Keratinocyte (primary cell): ENCODE data around the gene C11orf87. TPM values are rescaled to one million over a fixed set of nuclear protein-coding genes. Genes with fewer than 3 reads are reported as not detected.

ENCODE experiments used
- DNase-seq: peaks from one replicate; pipeline ENCODE4 v3.0.0-alpha.2; 2011; ENCODE audit warnings: low read depth, missing footprints, low spot score
- FAIRE-seq: peaks from 2 replicates; lab custom pipeline; 2011; peaks lifted over from hg19 to GRCh38; lab: Jason Lieb, UNC
- H2AFZ ChIP-seq: 2 replicates; pipeline ENCODE4 v1.6.0; 2012; ENCODE audit warnings: low read length, control low read depth, inconsistent platforms; ENCODE audit not compliant: control insufficient read depth
- H3K27ac ChIP-seq: 2 replicates; pipeline ENCODE4 v1.5.1; 2011; ENCODE audit warnings: low read length; ENCODE audit not compliant: control insufficient read depth, insufficient read depth
- H3K27me3 ChIP-seq: 3 replicates; pipeline ENCODE4 v1.6.0; 2011; ENCODE audit warnings: low read length; ENCODE audit not compliant: control insufficient read depth, insufficient read depth; ENCODE audit errors: extremely low read depth
- H3K36me3 ChIP-seq, 2 experiments: 2 replicates in 1 of 2; 3 replicates in 1 of 2; pipeline ENCODE4 v1.5.1; 2011; ENCODE audit warnings: low read length in 2 of 2, mild to moderate bottlenecking in 1 of 2; ENCODE audit not compliant: control insufficient read depth in 2 of 2, insufficient read depth in 2 of 2; ENCODE audit errors: extremely low read depth in 1 of 2
- H3K4me1 ChIP-seq: 3 replicates; pipeline ENCODE4 v1.5.1; 2011; ENCODE audit warnings: low read length; ENCODE audit not compliant: control insufficient read depth, insufficient read depth; ENCODE audit errors: extremely low read depth
- H3K4me2 ChIP-seq: 3 replicates; pipeline ENCODE4 v1.6.0; 2011; ENCODE audit warnings: low read depth, low read length; ENCODE audit not compliant: control insufficient read depth, insufficient read depth; ENCODE audit errors: extremely low read depth
- H3K4me3 ChIP-seq, 3 experiments: fragments of 200-600 bp in 1 of 3; sonication (generic) in 1 of 3; 2 replicates in 2 of 3; 3 replicates in 1 of 3; pipeline ENCODE4 v1.5.1; 2011 to 2016; ENCODE audit warnings: low read length in 3 of 3, mild to moderate bottlenecking in 3 of 3, control low read depth in 2 of 3, inconsistent platforms in 1 of 3, low read depth in 1 of 3, mixed read lengths in 1 of 3, mixed run types in 1 of 3, moderate library complexity in 1 of 3; ENCODE audit not compliant: control insufficient read depth in 2 of 3, insufficient read depth in 2 of 3; ENCODE audit errors: extremely low read depth in 1 of 3
- H3K79me2 ChIP-seq: 2 replicates; pipeline ENCODE4 v1.6.0; 2012; ENCODE audit warnings: low read length; ENCODE audit not compliant: control insufficient read depth, insufficient read depth
- H3K9ac ChIP-seq: 3 replicates; pipeline ENCODE4 v1.6.0; 2011; ENCODE audit warnings: low read length; ENCODE audit not compliant: control insufficient read depth, insufficient read depth; ENCODE audit errors: extremely low read depth
- H3K9me1 ChIP-seq: 3 replicates; pipeline ENCODE4 v1.6.0; 2011; ENCODE audit warnings: low read length; ENCODE audit not compliant: control insufficient read depth, insufficient read depth; ENCODE audit errors: extremely low read depth
- H3K9me3 ChIP-seq: 2 replicates; pipeline ENCODE4 v1.5.1; 2012; ENCODE audit warnings: low read depth, low read length; ENCODE audit not compliant: control insufficient read depth
- H4K20me1 ChIP-seq: 3 replicates; pipeline ENCODE4 v1.6.0; 2011; ENCODE audit warnings: low read length; ENCODE audit not compliant: control insufficient read depth, insufficient read depth; ENCODE audit errors: extremely low read depth
- EZH2 ChIP-seq: IDR thresholded peaks from one replicate; pipeline ENCODE4 v1.6.1; 2012; ENCODE audit warnings: inconsistent platforms, mild to moderate bottlenecking, low read length, moderate library complexity
- dilution Hi-C: fragments of 300-500 bp; cut with MboI; formaldehyde crosslinking; loops from one replicate; pipeline ENCODE4 v1.7.0; 2020; ENCODE audit warnings: low sequenced_read_pairs; ENCODE audit not compliant: extremely low pct_ligation_motif_present
- polyA plus RNA-seq, 5 experiments: library from polyadenylated mRNA; depleted of rRNA in 3 of 5; stranded (reverse) in 3 of 5; stranded (forward) in 1 of 5; unstranded in 1 of 5; fragments of >200 nt; gene quantifications; 1 replicate in 1 of 5; 2 replicates in 3 of 5; 3 replicates in 1 of 5; pipeline versions ENCODE4 v1.2.1 to v1.2.3, GENCODE V29; 2011 to 2012; ENCODE audit warnings: missing spikeins in 2 of 5, low read depth in 1 of 5, low replicate concordance in 1 of 5
- TF ChIP-seq, protein P1 (sequence below), 3 experiments: IDR thresholded peaks in 1 of 3; conservative IDR thresholded peaks in 1 of 3; optimal IDR thresholded peaks in 1 of 3; 2 replicates in 2 of 3; 3 replicates in 1 of 3; pipeline versions ENCODE3 to v1.5.1; 2011; ENCODE audit warnings: low read length in 3 of 3, mild to moderate bottlenecking in 3 of 3, moderate library complexity in 2 of 3, control low read depth in 1 of 3, inconsistent platforms in 1 of 3; ENCODE audit not compliant: insufficient read depth in 2 of 3; ENCODE audit errors: extremely low read depth in 1 of 3

Gene C11orf87
- polyA plus RNA-seq, 1 donor (not counting 4 experiments of a cell fraction or from before 2014, with no cell fraction given): 0.24 TPM

DNA sequence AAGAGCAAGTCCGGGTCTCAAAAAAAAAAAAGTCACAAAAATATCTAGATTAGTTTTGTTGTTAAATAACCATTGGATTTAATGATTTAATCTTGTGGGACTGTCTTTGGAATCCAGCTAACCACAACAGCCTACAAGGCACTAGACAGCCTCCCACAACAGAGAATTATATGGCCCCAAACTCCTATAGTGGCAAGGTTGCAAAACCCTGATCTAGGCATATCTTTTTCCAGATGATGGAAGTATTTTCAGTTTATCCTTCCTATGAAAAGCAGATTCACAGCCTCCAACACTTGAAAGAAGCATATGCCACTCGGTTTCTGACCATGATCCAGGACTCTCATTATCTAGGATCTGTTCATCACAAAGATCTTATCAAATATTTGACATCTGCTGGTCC lies 5.4 kb upstream of the C11orf87 start:
- DNase-seq (no peak), FAIRE-seq (no peak)
- Histone ChIP-seq H3K9me3 (no peaks in the 10 kb centered on the region), H3K27ac (no peak overlapping the region), H3K9me1 (no peaks in the 10 kb centered on the region), H3K4me1 (no peaks in the 10 kb centered on the region), H3K27me3 (peaks cover 11% of the 10 kb centered on the region), H3K4me2 (no peak overlapping the region), H3K9ac (no peak overlapping the region), H4K20me1 (no peaks in the 10 kb centered on the region), H3K4me3 (no peak overlapping the region), H2AFZ (no peak overlapping the region), H3K36me3 (no peaks in the 10 kb centered on the region), H3K79me2 (no peaks in the 10 kb centered on the region)
- dilution Hi-C loops: no loop called here
- TF ChIP-seq, protein P1, sequence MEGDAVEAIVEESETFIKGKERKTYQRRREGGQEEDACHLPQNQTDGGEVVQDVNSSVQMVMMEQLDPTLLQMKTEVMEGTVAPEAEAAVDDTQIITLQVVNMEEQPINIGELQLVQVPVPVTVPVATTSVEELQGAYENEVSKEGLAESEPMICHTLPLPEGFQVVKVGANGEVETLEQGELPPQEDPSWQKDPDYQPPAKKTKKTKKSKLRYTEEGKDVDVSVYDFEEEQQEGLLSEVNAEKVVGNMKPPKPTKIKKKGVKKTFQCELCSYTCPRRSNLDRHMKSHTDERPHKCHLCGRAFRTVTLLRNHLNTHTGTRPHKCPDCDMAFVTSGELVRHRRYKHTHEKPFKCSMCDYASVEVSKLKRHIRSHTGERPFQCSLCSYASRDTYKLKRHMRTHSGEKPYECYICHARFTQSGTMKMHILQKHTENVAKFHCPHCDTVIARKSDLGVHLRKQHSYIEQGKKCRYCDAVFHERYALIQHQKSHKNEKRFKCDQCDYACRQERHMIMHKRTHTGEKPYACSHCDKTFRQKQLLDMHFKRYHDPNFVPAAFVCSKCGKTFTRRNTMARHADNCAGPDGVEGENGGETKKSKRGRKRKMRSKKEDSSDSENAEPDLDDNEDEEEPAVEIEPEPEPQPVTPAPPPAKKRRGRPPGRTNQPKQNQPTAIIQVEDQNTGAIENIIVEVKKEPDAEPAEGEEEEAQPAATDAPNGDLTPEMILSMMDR (optimal IDR thresholded peaks at IDR 0.05 in 1 of 3, IDR thresholded peaks at IDR 0.05 in 1 of 3, conservative IDR thresholded peaks at IDR 0.05 in 1 of 3; ENCODE audit: extremely low read depth in 1 of 3, insufficient read depth in 2 of 3, low read length in 3 of 3): no peak
- no peak for TF ChIP-seq EZH2

DNA sequence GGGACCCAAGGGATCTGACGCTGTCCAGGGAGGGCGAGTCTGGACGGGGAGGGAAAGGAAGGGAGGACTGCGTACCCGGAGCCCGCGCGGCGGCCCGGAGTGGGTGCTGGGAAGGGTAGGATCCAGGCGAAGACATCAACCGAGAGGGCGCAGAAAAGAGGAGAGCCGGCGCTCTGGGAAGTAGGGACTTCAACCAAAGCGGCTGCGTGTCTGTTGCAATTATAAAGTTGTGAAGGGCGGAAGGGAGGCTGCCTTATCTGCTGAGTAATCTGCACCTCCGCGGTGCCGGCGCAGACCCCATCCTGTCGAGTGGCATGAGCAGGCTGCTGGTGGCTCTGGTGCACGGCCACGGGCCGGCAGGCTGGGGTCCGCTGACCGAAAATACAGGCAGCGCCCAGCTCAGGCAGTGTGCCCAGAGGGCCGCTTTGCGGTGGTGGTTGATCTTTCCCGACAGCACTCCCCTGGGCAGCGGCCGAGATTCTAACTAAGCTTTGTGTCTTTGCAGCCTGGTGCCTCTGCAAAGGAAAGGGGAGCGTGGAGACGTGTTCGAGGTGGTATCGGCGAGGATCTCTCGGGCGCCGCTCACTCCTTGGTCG lies 978 bp downstream of the C11orf87 start:
- H2AFZ ChIP-seq: peak overlapping the region; percentile 46
- dilution Hi-C loops: no loop called here
- no peak for FAIRE-seq

More for the DNA sequence above, 978 bp downstream of the C11orf87 start:
- Histone ChIP-seq H3K9me3 (no peaks in the 10 kb centered on the region), H3K79me2 (no peaks in the 10 kb centered on the region), H3K36me3 (no peaks in the 10 kb centered on the region), H3K4me2 (peak overlapping the region; percentile 82), H3K9me1 (no peaks in the 10 kb centered on the region), H3K27me3 (peaks cover 33% of the 10 kb centered on the region), H3K4me1 (peaks cover 13% of the 10 kb centered on the region), H3K4me3 (peak overlapping the region; percentile 8 to 64 (median 62)), H4K20me1 (no peaks in the 10 kb centered on the region), H3K27ac (no peak overlapping the region), H3K9ac (no peak overlapping the region)
- TF ChIP-seq, protein P1 (optimal IDR thresholded peaks at IDR 0.05 in 1 of 3, IDR thresholded peaks at IDR 0.05 in 1 of 3, conservative IDR thresholded peaks at IDR 0.05 in 1 of 3; ENCODE audit: extremely low read depth in 1 of 3, insufficient read depth in 2 of 3, low read length in 3 of 3): no peak
- peak; percentile 91 for TF ChIP-seq EZH2
- DNase-seq: no peak
